Measurements from ENCODE around the gene RCAN3.

- TF ChIP-seq POLR2AphosphoS5 (IDR thresholded peaks at IDR 0.05; ENCODE audit: low read depth, low read length) (no peak), TAF1 (IDR thresholded peaks at IDR 0.05; ENCODE audit: borderline replicate concordance, low read depth, low read length) (no peak)
Observed at GRCh38 chr1:24545662-24546061, 43.0 kb downstream of the RCAN3 start.

Data from GM12892 (cell line).